GM18867 (cell line): ENCODE measurements around the gene RIPOR3.
"Not testable (repeated sequence)": the region's sequence is repeated elsewhere in the genome, so short reads cannot be mapped to it uniquely, and the experiment has no call there.

Source experiments
- ATAC-seq: cut with Tn5 transposase; IDR thresholded peaks from one replicate; pipeline ENCODE4 v1.9.1; 2021; ENCODE audit warnings: mild to moderate bottlenecking, moderate library complexity; ENCODE audit not compliant: unreplicated experiment

Gene RIPOR3

DNA sequence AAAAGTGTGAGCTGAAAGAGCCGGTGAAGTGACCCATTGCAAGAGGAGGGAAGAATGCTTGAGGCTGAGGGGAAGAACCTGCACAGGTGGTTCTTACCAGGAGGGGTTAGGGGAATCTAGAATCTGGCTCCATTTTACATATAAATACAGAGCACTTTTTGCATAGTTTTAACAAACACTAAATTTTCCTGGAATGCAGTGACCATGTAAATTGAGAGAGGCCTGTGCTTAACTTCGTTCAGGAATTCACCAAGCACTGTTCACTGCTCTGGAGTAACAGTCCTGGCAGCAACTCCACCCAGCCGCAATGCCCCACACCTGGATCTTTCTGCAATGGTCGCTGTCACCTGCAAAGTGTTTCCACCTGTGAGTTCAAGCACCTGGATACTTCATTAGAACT lies 13.2 kb upstream of the RIPOR3 start:
- ATAC-seq: no peak

DNA sequence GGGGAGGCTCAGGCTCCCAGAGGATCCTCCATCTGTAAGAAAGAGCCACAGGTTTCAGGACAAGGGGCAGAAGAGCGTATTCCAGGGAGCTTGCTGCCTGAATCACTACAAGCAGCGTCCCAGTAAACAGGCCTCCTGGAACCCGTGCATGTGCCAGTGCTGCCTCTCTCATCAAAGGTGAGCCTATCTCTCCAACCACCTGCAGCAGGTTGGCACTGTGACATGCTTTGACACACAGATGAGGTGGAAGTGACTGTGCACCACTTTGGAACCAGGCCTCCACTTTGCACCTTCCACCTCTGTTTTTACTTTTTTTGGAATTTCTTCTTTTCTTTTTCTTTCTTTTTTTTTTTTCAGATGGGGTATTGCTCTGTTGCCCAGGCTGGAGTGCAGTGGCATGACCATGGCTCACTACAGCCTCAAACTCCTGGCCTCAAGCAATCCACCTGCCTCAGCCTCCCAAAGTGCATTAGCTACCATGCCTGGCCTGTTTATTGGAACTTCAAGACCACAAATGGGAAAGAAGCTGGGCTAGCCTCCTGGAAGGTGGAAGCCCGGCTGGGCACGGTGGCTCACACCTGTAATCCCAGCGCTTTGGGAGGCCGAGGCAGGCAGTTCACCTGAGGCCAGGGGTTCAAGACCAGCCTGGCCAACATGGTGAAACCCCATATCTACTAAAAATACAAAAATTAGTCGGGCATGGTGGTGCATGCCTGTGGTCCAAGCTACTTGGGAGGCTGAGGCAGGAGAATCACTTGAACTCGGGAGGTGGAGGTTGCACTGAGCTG lies 12.5 kb upstream of the RIPOR3 start:
- ATAC-seq: not testable (repeated sequence)

DNA sequence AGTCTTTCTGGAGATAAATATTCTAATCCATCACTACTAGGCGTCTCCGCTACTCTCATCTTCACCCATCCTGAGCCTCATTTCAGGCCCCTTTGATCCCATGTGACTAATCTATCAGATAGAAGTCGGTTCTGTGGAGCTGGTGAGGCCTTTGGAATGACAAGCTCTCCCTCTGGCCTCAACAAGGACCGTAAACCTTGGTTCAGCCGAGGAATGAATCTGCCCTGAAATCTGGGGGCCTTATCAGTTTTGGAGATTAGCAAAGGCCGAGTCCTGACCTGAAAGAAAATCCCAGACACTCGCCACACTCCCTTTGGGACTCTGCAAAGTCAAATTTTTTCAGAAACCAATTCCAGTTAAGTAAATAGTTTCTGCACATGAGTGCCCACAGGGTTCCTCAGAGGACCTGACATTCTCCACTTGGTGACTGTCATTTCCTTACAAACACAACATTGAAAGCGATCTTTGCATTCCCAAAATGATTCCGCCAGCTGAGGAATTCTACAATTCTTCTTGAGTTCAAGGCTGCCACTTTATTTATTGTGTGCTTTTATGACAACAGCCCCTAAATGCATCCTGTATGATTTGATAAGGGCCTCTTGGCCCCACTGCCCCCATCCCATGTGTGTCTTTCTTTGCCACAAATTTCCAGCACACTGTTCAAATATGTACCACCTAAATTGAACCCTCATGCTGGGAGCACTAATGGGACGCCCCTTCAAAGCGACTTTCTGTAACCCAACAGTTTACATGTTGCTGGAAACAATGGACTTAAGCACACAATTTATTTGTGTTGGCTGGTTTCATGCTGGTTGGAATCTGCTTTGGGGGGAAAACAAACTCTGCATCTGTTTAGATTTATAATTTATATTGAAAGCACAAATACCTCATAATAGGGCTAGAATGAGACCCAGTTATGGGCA lies 10.0 kb upstream of the RIPOR3 start:
- ATAC-seq: no peak

DNA sequence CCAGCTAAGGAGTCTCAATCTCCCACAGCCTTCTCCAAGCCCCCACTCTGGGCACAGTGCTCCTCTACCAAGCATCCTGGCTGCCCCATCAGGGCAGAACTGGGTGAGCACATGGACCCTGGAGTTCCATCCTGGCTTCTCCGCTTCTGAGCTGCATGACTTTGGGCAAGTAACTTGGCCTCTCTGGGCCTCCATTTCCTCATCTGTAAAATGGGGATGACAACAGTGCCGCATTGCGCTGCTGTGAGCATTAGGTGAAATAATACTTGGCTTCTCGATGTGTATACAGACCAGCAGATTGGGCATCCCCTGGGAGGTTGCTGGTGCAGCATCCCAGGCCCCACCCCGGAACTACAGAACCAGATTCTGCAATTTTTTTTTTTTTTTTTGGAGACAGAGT lies 8.3 kb upstream of the RIPOR3 start:
- ATAC-seq: no peak

DNA sequence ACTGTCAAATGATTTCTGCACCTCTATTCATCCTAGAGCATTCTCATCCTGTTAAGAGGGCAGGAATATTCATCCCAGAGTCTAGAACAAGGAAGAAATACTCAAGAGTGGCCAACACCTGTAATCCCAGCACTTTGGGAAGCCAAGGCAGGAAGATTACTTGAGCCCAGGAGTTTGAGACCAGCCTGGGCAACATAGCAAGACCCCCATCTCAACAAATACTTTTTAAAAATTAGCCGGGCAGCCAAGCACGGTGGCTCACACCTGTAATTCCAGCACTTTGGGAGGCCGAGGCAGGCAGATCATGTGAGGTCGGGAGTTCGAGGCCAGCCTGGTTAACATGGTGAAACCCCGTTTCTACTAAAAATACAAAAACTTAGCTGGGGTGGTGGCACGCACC lies 6.9 kb upstream of the RIPOR3 start:
- not testable (repeated sequence) for ATAC-seq

DNA sequence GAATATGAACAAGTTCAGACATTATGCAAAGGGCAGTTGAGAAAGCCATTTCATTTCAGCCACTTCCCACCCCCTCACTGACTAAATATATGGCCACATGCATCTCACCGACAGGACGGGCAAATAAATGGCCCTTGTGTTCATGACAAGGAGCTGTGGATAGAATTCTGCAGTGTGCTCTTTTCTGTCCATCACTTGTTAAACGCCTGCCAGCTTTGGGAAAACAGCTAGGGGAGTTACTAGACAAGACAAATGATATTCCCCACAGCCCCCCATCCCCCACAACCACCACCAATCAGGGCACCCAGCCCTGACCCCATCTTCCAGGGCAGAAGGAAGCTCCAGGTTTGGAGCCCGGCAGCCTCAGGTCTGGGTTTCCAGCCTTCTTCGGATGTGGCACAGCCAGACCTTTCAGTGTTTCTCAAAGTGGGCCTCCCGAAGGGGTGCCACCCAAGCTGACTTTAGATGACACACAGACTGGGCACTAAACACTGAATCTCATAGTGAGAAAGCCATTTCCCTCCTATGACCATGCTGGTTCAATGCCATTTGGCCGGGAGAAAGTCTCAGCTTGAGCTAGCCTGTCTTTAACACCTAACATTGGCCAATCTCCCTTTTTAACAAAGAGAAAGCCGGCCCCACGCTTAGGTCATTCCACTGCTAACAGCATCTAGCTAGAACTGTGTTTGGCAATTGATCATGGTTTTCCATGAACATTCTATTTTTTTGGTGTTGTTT lies 4.0 kb upstream of the RIPOR3 start:
- no peak for ATAC-seq

DNA sequence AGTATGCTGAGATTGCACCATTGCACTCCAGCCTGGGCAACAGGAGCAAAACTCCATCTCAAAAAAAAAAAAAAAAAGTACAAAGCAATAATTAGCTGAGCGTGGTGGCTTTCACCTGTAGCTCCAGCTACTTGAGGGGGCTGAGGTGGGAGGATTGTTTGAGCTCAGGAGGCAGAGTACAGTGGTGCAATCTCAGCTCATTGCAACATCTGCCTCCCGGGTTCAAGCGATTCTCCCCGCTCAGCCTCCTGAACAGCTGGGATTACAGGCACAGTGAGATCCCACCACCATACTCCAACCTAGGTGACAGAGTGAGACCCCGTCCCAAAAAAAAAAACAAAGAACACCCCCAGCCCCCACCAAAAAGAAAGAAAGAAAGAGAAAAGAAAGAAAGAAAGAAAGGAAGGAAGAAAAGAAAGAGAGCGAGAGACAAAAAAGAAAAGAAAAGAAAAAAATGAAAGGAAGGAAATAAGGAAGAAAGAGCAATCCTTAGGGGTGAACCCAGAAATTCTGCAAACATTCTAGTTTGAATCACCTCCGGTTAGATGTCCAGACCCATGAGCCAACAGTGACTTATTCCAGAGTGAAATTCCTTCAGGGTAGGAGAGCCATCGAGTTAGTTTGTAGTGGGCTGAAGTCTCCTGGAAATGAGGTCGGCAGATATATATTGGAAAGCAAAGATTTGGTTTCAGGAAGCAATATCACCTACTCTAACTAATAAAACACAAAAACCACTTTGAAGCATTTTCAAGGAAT lies 3.2 kb upstream of the RIPOR3 start:
- no peak for ATAC-seq

DNA sequence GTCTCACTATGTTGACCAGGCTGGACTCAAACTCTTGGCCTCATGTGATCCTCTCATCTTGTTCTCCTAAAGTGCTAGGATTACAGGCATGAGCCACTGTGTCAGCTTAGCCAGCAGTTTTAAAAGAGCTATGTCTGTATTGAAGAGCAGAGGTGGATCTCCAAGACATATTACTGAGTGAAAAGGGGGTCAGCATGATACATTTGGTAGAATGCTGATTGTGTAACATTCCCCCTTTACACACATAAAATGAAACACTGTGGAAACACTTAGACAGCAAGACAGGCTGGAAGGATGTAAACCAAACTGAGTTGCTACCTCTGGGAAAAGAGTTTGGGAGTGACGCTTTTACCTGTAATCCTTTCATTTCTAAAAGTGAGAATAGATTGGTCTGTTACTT lies 1.7 kb upstream of the RIPOR3 start:
- no peak for ATAC-seq

DNA sequence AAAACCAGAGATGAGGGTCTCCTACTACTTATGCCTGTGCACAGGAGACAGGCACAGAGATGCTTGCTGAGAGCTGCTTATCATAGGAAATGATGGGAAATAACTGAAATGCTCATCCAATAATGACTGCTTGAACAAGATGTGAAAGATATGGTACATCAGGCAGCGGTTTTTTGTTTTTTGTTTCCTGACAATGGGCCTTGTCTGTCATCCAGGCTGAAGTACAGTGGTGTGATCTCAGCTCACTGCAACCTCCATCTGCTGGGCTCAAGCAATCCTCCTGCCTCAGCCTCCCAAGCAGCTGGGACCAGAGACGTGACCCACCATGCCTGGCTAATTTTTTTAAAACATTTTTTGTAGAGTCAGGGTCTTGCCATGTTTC lies 1.2 kb upstream of the RIPOR3 start:
- ATAC-seq: no peak

DNA sequence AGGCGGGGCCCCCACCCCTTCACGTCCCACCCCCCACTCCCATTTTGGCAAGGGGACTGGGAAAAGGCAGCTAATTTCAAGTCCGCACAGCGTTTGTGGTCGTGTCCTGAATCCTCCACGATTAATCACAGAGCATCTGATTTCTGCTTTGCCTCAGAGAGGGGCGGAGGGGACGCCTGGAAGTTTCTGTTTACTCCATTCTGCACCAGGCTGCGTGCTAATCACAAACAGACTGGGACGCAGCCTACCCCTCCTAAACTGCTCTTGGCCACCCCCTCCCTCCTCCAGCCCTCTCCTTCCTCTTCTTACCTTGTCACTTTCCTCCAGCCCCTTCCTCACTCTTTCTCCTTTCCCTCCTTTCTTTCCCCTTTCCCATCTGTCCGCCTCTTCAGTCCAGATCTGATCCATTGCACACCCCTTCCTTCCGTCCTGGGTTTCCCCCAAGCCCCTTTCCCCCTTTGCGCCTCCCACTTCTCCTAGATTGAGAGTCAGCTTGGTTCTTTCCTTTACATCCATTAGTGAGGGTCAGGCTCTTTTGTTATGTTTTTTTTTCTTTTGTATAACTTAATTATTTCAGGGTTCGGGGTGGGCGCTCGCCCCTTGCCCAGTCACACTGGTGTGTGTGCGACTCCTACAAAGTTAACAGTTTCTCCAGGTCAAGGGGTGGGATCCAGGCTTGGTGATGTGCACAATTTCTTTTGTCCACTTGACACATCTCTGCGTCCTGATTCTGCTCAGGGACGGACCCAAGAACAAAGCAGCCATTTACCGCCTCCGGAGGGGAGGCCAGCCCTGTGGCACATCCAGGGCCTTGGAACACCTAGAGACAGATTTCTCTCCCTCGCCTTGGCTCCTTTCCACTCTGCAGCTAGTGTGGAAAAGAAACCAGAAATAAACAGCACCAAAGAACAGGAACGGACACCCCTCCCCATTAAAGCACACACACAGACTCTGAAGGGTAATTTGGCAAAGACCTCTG lies 520 bp upstream of the RIPOR3 start:
- no peak for ATAC-seq

DNA sequence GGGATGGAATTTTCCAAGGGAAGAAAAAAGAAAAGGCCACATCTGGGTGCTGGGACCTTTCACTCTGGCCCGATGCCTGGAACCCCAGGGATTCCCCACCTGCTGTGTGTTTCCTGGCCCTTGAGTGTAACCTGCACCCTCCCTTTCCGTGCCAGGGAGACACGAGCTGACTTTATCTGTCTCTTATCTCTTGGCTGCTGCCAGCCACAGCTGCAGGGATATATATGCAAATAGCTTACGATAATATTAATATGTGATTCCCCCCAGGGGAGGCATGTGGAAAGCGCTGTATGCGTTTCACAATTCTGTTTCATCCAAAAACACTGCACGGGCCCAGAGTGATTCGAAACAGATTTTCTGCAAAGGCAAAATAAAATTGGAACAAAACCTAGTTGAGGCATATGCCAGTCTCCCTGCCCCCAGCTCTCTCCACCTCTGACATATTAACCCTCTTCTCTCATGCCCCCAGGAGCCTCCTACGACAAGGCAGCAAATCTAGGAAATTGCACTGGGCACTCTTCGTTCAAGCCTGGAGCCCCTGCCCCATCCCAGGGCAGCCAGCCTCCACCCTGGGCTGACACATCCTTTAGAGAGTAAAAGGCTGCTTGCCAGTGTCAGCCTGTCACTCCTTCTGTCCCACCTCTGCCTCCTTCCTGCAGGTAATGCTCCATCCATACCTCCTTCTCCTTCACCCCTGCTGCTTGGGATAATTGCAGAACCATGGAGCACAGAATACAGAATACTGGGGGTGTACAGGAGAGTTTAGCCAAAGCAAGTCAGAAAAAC lies 1.3 kb downstream of the RIPOR3 start:
- no peak for ATAC-seq

DNA sequence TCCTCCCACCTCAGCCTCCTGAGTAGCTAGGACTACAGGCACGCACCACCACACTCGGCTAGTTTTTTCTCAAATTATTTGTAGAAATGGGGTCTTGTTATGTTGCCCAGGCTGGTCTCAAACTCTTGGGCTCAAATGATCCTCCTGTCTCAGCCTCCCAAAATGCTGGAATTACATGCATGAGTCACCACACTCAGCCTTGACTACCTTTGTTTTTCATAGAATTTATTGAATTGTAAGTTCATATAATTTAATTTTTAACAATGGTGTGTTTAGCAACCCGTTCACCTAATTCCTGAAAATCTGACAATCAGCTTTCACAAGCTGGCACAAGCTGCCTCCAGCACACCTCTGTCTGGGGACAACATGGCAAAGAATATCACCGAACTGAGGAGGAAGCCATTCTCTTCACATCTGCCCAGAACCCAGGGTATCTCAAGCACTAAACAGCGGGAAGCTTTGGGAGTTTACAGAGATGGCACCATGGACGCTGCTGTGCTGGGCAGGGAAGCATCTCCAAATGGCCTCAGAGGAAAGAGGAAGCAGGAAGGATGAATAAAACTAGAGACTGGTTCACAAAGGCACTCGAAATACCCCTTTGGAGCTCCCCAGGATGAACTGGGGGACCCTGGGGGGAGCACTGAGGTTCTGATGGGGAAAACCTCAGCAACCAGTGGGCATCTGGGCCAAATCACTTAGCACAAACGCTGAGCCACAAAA lies 2.9 kb downstream of the RIPOR3 start:
- no peak for ATAC-seq

DNA sequence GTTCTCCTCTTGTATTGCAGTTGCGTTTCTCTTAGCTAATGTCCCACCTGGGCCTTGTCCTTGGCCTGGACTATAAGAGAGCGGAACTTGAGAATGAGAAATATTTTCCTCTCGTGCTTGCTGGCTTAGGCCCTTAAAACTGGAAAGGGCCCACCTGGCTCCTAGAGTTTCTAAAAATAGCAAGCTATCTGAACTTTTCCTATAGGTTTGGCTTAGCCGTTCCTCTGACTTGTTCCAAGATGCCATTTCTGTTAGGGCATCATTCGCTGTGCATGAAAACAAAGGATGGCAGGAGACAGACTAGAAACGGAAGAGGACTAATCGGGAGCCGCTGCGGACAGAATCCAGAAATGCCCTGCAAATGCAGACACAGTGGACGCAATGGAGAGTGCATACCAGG lies 4.5 kb downstream of the RIPOR3 start:
- no peak for ATAC-seq

DNA sequence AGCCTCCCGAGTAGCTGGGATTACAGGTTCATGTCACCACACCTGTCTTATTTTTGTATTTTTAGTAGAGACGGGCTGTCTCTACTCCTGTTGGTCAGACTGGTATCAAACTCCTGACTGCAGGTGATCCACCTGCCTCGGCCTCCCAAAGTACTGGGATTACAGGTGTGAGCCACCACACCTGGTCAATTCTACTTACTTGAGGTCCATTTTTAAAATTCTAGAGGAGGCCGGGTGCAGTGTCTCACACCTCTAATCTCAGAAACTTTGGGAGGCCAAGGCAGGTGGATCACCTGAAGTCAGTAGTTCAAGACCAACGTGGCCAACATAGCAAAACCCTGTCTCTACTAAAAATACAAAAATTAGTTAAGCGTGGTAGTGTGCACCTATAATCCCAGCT lies 7.8 kb downstream of the RIPOR3 start:
- ATAC-seq: no peak

DNA sequence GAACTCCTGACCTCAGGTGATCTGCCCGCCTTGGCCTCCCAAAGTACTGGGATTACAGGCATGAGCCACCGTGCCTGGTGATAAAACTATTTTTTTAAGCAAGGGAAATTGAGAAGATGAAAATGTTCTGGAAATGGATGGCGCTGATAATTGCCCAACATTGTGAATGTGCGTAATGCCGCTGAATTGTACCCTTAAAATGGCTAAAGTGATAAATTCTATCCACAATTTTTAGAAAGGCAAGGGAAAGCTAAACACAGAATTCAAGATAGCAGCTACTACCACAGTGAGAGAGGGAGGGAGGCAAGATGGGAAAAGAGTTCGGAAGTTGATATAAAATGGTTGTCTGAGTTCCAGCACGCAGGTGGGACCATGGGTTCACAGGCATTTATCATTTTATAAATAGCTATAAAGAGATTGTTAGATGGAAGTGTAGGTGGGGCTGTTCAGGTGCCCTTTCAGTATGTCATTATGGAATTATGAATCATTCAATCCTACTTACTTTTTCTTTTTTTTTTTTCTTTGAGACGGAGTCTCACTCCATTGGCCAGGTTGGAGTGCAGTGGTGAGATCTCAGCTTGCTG lies 8.3 kb downstream of the RIPOR3 start:
- ATAC-seq: no peak

DNA sequence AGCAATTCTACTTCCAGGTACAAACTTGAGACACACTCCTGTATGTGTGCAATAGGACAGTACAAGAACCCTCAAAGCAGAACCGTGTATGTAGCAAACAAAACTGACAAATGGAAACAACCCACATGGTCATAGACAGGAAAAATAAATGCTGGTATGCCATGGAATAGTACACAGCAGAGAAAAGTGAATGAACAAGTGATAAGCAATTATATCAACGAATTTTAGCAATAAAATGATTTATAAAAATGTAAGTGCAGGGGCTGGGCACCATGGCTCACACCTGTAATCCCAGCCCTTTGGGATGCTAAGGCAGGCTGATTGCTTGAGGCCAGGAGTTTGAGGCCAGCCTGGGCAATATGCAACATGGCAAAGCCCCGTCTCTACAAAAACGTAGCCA lies 9.3 kb downstream of the RIPOR3 start:
- ATAC-seq: no peak

DNA sequence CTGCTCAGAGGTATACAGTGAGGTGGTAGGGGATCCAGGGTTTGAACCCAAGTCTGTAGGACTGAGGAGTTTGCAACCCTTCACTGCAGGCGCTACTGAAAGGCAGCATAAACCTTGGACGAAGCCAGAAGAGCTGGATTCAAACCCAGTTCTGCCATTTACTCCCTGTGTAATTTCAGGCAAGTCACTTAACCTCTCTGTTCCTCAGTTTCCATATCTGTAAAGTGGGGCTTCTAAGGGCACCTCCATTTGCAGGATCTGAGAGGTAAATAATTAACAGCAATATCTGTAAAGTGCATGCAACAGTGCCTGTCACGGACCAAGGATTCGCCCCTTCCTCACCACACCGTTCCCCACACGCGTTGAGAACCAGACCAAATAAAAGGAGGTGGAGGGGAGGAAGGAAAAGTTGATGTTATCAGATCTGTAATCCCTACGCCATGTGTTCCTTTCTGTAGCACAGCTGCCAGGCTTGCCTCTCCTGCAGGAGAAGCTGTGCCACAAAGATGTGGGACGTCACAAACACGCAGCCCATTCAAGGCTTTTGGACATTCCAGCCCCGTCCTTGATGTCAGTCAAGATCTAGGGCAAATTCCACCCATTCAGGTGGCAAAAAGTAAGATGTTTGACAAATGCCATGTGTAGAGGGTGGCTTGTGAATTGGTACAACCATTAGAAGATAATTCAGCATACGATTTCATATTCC lies 9.8 kb downstream of the RIPOR3 start:
- no peak for ATAC-seq
